Ectodermal cell (in vitro differentiated cells): ENCODE measurements around the gene MEF2A.

ENCODE experiments used
- H3K27ac ChIP-seq: 2 replicates; pipeline ENCODE4 v1.7.0; 2013; ENCODE audit warnings: mild to moderate bottlenecking, low read depth, low read length; ENCODE audit not compliant: insufficient read depth, poor library complexity, severe bottlenecking
- H3K27me3 ChIP-seq: 2 replicates; pipeline ENCODE4 v1.7.0; 2013; ENCODE audit warnings: mild to moderate bottlenecking, low read length; ENCODE audit not compliant: insufficient read depth, control insufficient read depth, poor library complexity, severe bottlenecking
- H3K36me3 ChIP-seq: one replicate; pipeline ENCODE4 v1.7.0; 2013; ENCODE audit warnings: low read length; ENCODE audit not compliant: control insufficient read depth, insufficient read depth
- H3K4me1 ChIP-seq: one replicate; pipeline ENCODE4 v1.7.0; 2013; ENCODE audit warnings: low read length; ENCODE audit not compliant: control insufficient read depth, insufficient read depth
- H3K4me3 ChIP-seq: 2 replicates; pipeline ENCODE4 v1.7.0; 2013; ENCODE audit warnings: low read depth, low read length, control low read depth; ENCODE audit not compliant: insufficient read depth
- H3K9me3 ChIP-seq: 2 replicates; pipeline ENCODE4 v1.7.0; 2013; ENCODE audit warnings: mild to moderate bottlenecking, low read length, moderate library complexity; ENCODE audit not compliant: control insufficient read depth
- WGBS, 2 experiments: methylation state at CpG; one replicate each; pipeline ENCODE4 v1.1.7; 2013; ENCODE audit warnings: missing lambda C conversion rate in 2 of 2; 5-methylcytosine and 5-hydroxymethylcytosine counted together

The MEF2A gene

GRCh38 chr15:99603828-99604227 is 38.0 kb downstream of the MEF2A start:
- no peaks in the 10 kb centered on the region for H3K4me1 ChIP-seq
- 100% methylated on average over 1 of the region's 1 CpG for WGBS, 2 experiments
- H3K9me3 ChIP-seq, result no peaks in the 10 kb centered on the region

GRCh38 chr15:99604865-99605264 is 39.1 kb downstream of the MEF2A start:
- no peaks in the 10 kb centered on the region for H3K9me3 ChIP-seq
- no peaks in the 10 kb centered on the region for H3K27me3 ChIP-seq
- H3K36me3 ChIP-seq, result peaks cover 4% of the 10 kb centered on the region
- no peak overlapping the region for H3K4me3 ChIP-seq
- WGBS, 2 experiments, result 85 to 90% methylated on average over 6 of the region's 6 CpGs
- no peak overlapping the region for H3K27ac ChIP-seq
- H3K4me1 ChIP-seq, result no peaks in the 10 kb centered on the region

More at GRCh38 chr15:99603828-99604227, 38.0 kb downstream of the MEF2A start:
- H3K36me3 ChIP-seq, result peaks cover 5% of the 10 kb centered on the region
- no peak overlapping the region for H3K4me3 ChIP-seq
- H3K27me3 ChIP-seq, result no peaks in the 10 kb centered on the region
- H3K27ac ChIP-seq, result no peak overlapping the region

GRCh38 chr15:99605490-99605931 is 39.7 kb downstream of the MEF2A start:
- no peaks in the 10 kb centered on the region for H3K36me3 ChIP-seq
- H3K27ac ChIP-seq, result no peak overlapping the region
- H3K4me3 ChIP-seq, result no peak overlapping the region
- 79 to 82% methylated on average over 6 of the region's 6 CpGs for WGBS, 2 experiments
- no peaks in the 10 kb centered on the region for H3K9me3 ChIP-seq
- no peaks in the 10 kb centered on the region for H3K4me1 ChIP-seq
- no peaks in the 10 kb centered on the region for H3K27me3 ChIP-seq

GRCh38 chr15:99605990-99606389 is 40.2 kb downstream of the MEF2A start:
- Histone ChIP-seq H3K27ac (no peak overlapping the region), H3K4me1 (no peaks in the 10 kb centered on the region), H3K4me3 (no peak overlapping the region), H3K9me3 (no peaks in the 10 kb centered on the region), H3K36me3 (no peaks in the 10 kb centered on the region), H3K27me3 (no peaks in the 10 kb centered on the region)
- 94 to 97% methylated on average over 3 to 4 of the region's 5 CpGs for WGBS, 2 experiments

- Histone ChIP-seq H3K9me3 (no peaks in the 10 kb centered on the region), H3K4me1 (no peaks in the 10 kb centered on the region), H3K27me3 (no peaks in the 10 kb centered on the region), H3K4me3 (no peak overlapping the region), H3K27ac (no peak overlapping the region), H3K36me3 (no peaks in the 10 kb centered on the region)
- WGBS, 2 experiments, result 100% methylated on average over 1 of the region's 2 CpGs
Measured at GRCh38 chr15:99606646-99607045, 40.9 kb downstream of the MEF2A start.

- Histone ChIP-seq H3K4me3 (no peak overlapping the region), H3K27ac (no peak overlapping the region), H3K27me3 (no peaks in the 10 kb centered on the region), H3K9me3 (no peaks in the 10 kb centered on the region), H3K36me3 (no peaks in the 10 kb centered on the region), H3K4me1 (no peaks in the 10 kb centered on the region)
- WGBS, 2 experiments, result 99 to 100% methylated on average over 3 of the region's 3 CpGs
Measured at GRCh38 chr15:99613481-99613880, 47.7 kb downstream of the MEF2A start.

- Histone ChIP-seq H3K4me1 (no peaks in the 10 kb centered on the region), H3K4me3 (no peak overlapping the region), H3K27ac (no peak overlapping the region), H3K36me3 (no peaks in the 10 kb centered on the region), H3K9me3 (no peaks in the 10 kb centered on the region), H3K27me3 (no peaks in the 10 kb centered on the region)
- 96 to 97% methylated on average over 6 of the region's 6 CpGs for WGBS, 2 experiments
Measured at GRCh38 chr15:99613887-99614647, 48.3 kb downstream of the MEF2A start.

GRCh38 chr15:99614749-99615288 is 49.0 kb downstream of the MEF2A start:
- Histone ChIP-seq H3K9me3 (no peaks in the 10 kb centered on the region), H3K36me3 (no peaks in the 10 kb centered on the region), H3K27ac (no peak overlapping the region), H3K27me3 (no peaks in the 10 kb centered on the region), H3K4me1 (no peaks in the 10 kb centered on the region), H3K4me3 (no peak overlapping the region)
- WGBS, 2 experiments, result 90 to 93% methylated on average over 1 of the region's 1 CpG

- no peak overlapping the region for H3K4me3 ChIP-seq
- no peaks in the 10 kb centered on the region for H3K9me3 ChIP-seq
- H3K36me3 ChIP-seq, result no peaks in the 10 kb centered on the region
- no peaks in the 10 kb centered on the region for H3K27me3 ChIP-seq
- H3K4me1 ChIP-seq, result no peaks in the 10 kb centered on the region
- 79 to 97% methylated on average over 2 to 3 of the region's 3 CpGs for WGBS, 2 experiments
- no peak overlapping the region for H3K27ac ChIP-seq
Measured at GRCh38 chr15:99615460-99615859, 49.7 kb downstream of the MEF2A start.

GRCh38 chr15:99616129-99616528 is 50.3 kb downstream of the MEF2A start:
- Histone ChIP-seq H3K27ac (no peak overlapping the region), H3K4me3 (no peak overlapping the region), H3K4me1 (no peaks in the 10 kb centered on the region), H3K9me3 (no peaks in the 10 kb centered on the region), H3K36me3 (no peaks in the 10 kb centered on the region), H3K27me3 (no peaks in the 10 kb centered on the region)
- 100% methylated on average over 1 of the region's 2 CpGs; no CpG with 5 or more reads in 1 of the 2 experiments for WGBS, 2 experiments
